ENCODE data around the gene CEP152.

CEP152 gene

DNA sequence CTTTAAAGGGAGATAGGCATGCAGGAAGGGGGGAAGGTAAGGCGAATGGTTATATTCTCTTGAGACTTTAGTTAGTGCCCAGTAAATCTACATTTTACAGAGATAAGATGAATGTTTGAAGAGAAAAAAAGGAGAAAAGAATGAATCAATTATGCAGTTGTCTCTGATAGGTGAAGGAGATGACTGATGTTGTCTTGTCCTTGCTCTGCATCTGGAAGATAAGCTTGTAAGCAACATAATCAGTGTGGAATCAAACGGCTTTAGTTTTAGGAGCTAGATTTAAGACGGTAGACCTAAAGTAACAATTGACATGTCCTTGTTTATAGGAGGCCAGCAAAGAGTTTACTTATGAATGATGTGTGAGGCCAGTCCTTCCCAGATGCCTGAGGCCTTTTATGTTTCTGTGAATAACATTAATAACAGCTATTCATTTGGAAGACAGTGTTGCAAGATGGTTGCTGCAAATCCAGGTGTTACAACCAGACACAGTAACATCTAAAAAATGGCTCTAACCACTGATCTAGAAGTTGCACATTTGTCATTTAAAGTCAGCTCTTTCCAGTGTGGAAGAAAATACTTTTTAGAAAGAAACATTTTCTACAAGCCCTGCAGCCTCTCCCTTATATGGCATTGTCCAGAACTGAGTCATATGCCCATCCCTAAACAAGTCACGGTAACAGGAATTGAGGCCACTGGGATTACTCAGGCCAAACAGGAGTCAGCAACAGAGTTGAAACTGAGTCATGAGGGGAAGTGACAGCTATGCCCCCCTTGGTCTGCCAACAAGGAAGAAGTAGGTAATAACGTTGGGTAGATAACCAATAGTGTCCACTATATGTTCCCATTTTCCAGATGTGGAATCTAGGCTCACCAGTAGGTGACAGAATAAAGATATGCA lies 87.9 kb downstream of the CEP152 start (continued):
- TF ChIP-seq, protein P1, sequence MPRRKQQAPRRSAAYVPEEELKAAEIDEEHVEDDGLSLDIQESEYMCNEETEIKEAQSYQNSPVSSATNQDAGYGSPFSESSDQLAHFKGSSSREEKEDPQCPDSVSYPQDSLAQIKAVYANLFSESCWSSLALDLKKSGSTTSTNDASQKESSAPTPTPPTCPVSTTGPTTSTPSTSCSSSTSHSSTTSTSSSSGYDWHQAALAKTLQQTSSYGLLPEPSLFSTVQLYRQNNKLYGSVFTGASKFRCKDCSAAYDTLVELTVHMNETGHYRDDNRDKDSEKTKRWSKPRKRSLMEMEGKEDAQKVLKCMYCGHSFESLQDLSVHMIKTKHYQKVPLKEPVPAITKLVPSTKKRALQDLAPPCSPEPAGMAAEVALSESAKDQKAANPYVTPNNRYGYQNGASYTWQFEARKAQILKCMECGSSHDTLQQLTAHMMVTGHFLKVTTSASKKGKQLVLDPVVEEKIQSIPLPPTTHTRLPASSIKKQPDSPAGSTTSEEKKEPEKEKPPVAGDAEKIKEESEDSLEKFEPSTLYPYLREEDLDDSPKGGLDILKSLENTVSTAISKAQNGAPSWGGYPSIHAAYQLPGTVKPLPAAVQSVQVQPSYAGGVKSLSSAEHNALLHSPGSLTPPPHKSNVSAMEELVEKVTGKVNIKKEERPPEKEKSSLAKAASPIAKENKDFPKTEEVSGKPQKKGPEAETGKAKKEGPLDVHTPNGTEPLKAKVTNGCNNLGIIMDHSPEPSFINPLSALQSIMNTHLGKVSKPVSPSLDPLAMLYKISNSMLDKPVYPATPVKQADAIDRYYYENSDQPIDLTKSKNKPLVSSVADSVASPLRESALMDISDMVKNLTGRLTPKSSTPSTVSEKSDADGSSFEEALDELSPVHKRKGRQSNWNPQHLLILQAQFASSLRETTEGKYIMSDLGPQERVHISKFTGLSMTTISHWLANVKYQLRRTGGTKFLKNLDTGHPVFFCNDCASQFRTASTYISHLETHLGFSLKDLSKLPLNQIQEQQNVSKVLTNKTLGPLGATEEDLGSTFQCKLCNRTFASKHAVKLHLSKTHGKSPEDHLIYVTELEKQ (tag by site-specific recombination; IDR thresholded peaks at IDR 0.05; ENCODE audit: borderline replicate concordance), result no peak
- TF ChIP-seq ZNF404 (tag by site-specific recombination; IDR thresholded peaks at IDR 0.05) (no peak), ZNF335 (tag by site-specific recombination; conservative IDR thresholded peaks at IDR 0.05) (no peak), ZNF157 (tag by site-specific recombination; IDR thresholded peaks at IDR 0.05) (no peak), FEZF1 (tag by site-specific recombination; IDR thresholded peaks at IDR 0.05) (no peak), WT1 (tag by site-specific recombination; IDR thresholded peaks at IDR 0.05) (no peak), ZNF394 (tag by site-specific recombination; IDR thresholded peaks at IDR 0.05; ENCODE audit: borderline replicate concordance) (no peak), ZNF221 (tag by site-specific recombination; IDR thresholded peaks at IDR 0.05; ENCODE audit: borderline replicate concordance) (no peak), ZNF530 (tag by site-specific recombination; IDR thresholded peaks at IDR 0.05; ENCODE audit: low read depth) (no peak)
- TF ChIP-seq, protein P2, sequence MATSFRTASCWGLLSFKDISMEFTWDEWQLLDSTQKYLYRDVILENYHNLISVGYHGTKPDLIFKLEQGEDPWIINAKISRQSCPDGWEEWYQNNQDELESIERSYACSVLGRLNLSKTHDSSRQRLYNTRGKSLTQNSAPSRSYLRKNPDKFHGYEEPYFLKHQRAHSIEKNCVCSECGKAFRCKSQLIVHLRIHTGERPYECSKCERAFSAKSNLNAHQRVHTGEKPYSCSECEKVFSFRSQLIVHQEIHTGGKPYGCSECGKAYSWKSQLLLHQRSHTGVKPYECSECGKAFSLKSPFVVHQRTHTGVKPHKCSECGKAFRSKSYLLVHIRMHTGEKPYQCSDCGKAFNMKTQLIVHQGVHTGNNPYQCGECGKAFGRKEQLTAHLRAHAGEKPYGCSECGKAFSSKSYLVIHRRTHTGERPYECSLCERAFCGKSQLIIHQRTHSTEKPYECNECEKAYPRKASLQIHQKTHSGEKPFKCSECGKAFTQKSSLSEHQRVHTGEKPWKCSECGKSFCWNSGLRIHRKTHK (tag by site-specific recombination; IDR thresholded peaks at IDR 0.05), result no peak
- TF ChIP-seq, protein P3, sequence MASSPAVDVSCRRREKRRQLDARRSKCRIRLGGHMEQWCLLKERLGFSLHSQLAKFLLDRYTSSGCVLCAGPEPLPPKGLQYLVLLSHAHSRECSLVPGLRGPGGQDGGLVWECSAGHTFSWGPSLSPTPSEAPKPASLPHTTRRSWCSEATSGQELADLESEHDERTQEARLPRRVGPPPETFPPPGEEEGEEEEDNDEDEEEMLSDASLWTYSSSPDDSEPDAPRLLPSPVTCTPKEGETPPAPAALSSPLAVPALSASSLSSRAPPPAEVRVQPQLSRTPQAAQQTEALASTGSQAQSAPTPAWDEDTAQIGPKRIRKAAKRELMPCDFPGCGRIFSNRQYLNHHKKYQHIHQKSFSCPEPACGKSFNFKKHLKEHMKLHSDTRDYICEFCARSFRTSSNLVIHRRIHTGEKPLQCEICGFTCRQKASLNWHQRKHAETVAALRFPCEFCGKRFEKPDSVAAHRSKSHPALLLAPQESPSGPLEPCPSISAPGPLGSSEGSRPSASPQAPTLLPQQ (tag by site-specific recombination; IDR thresholded peaks at IDR 0.05), result no peak
- TF ChIP-seq, protein P4, sequence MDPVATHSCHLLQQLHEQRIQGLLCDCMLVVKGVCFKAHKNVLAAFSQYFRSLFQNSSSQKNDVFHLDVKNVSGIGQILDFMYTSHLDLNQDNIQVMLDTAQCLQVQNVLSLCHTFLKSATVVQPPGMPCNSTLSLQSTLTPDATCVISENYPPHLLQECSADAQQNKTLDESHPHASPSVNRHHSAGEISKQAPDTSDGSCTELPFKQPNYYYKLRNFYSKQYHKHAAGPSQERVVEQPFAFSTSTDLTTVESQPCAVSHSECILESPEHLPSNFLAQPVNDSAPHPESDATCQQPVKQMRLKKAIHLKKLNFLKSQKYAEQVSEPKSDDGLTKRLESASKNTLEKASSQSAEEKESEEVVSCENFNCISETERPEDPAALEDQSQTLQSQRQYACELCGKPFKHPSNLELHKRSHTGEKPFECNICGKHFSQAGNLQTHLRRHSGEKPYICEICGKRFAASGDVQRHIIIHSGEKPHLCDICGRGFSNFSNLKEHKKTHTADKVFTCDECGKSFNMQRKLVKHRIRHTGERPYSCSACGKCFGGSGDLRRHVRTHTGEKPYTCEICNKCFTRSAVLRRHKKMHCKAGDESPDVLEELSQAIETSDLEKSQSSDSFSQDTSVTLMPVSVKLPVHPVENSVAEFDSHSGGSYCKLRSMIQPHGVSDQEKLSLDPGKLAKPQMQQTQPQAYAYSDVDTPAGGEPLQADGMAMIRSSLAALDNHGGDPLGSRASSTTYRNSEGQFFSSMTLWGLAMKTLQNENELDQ (tag by site-specific recombination; IDR thresholded peaks at IDR 0.05; ENCODE audit: low read depth), result no peak
- TF ChIP-seq, protein P5, sequence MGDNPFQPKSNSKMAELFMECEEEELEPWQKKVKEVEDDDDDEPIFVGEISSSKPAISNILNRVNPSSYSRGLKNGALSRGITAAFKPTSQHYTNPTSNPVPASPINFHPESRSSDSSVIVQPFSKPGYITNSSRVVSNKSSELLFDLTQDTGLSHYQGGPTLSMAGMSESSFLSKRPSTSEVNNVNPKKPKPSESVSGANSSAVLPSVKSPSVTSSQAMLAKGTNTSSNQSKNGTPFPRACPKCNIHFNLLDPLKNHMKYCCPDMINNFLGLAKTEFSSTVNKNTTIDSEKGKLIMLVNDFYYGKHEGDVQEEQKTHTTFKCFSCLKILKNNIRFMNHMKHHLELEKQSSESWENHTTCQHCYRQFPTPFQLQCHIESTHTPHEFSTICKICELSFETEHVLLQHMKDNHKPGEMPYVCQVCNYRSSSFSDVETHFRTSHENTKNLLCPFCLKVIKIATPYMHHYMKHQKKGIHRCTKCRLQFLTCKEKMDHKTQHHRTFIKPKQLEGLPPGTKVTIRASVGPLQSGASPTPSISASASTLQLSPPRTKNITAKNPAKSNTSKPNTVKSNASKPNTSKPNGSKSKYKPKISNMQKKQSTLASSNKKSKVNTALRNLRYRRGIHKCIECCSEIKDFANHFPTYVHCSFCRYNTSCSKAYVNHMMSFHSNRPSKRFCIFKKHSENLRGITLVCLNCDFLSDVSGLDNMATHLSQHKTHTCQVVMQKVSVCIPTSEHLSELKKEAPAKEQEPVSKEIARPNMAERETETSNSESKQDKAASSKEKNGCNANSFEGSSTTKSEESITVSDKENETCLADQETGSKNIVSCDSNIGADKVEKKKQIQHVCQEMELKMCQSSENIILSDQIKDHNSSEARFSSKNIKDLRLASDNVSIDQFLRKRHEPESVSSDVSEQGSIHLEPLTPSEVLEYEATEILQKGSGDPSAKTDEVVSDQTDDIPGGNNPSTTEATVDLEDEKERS (tag by site-specific recombination; IDR thresholded peaks at IDR 0.05), result no peak

All from HEK293 (cell line).